GM18511 (cell line): Measurements from ENCODE around the gene FAM110D.

Experiments used
- ATAC-seq: cut with Tn5 transposase; IDR thresholded peaks from one replicate; pipeline ENCODE4 v1.9.1; 2021; ENCODE audit warnings: mild to moderate bottlenecking, moderate library complexity; ENCODE audit not compliant: unreplicated experiment

FAM110D gene

DNA sequence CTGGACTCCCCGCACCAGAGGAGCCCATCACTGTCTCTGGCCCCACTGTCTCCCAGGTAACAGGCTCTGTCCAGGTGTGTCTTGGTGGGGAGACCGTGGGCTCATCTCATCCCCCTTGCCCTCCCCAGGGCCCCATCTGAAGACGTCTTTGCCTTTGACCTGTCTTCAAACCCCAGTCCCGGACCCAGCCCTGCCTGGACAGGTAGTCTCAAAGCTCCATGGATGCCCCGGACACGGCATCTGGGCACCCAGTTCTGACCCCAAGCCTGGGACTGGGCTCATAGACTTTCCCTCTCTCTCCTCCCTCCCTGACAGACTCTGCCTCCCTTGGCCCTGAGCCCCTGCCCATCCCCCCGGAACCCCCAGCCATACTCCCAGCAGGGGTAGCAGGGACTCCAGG is 25.2 kb downstream of the FAM110D start:
- no peak for ATAC-seq

DNA sequence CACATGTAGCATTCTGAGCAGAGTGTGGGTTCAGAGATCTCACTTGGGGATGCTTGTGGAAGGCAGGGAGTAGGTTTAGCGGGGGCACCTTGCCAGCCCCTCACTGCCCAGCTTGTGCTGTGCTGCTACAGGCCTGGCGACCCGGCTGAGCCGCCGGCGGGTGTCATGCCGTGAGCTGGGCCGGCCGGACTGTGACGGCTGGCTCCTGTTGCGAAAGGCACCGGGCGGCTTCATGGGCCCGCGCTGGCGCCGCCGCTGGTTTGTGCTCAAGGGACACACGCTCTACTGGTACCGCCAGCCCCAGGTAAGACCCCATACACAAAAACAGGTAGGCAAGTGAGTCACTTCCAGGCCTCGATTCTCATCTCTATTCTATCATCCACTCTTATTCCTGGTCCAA is 26.0 kb downstream of the FAM110D start:
- no peak for ATAC-seq

DNA sequence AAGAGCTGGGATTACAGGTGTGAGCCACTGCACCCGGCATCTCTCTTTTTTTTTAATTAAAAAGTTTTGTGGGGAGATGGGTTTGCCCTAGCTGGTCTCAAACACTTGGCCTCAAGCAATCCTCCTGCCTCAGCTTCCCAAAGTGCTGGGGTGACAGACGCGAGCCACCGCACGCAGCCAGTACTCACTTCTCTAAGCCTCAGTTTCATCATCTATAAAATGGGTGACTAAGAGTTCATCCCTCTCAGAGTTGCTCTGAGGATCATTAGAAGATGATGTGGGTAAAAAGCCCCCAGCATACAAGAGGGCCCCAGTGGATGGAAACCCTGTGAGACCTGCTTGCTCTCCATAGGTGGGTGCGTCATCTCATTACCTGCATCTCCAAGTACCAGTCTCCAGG is 29.0 kb downstream of the FAM110D start:
- no peak for ATAC-seq

DNA sequence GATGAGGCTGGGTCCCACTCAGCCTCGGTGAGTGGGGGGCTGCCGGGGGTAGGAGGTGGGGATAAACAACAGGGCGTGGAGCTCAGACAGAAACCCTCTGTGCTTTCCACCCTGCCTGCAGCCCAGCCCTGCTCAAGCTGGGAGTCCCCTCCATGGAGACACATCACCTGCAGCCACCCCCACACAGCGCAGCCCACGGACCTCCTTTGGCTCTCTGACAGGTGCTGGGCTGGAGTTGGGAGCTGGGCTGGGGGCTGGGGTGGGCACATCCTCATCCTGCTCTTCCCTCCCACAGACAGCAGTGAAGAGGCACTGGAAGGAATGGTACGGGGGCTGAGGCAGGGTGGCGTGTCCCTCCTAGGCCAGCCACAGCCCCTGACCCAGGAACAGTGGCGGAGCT is 29.6 kb downstream of the FAM110D start:
- ATAC-seq, result no peak

DNA sequence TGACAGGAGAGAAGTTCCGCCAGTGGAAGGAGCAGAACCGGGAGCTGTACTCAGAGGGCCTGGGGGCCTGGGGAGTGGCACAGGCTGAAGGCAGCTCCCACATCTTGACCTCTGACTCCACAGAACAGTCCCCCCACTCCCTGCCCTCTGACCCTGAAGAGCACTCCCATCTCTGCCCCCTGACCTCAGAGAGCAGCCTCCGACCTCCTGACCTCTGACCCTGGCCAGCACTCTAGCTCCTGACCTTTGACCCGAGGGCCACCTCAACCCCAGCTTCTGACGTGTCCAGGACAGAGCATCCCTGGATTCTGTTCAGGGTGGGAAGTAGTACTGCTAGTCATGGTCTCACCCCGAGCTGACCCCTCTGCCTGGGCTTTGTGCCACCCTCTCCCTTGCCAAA is 30.5 kb downstream of the FAM110D start:
- no peak for ATAC-seq

DNA sequence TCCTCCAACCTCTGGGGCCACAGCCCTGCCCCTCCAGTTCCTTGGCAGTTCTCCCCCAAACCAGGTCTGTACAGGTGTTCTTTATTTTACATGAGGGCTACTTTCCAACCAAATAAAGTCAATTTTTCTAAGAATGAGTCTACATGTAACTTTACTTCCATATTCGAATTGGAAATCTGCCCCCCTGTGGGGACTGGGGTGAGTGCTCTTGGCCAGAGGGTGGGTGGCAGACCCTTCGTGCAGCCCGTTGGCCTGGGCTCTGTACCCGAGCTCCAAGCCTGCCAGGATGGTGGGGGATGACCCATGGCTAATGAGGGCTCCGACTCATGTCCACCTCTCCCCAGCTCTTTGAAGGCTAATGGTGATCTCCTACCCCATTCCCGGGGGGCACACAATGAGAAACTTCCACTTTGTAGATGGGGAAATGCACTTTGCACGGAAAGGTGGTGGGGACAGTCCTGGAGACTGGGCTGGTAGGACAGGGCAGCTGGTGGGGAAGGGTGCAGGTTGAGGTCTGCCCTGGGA is 30.9 kb downstream of the FAM110D start:
- ATAC-seq, result no peak

DNA sequence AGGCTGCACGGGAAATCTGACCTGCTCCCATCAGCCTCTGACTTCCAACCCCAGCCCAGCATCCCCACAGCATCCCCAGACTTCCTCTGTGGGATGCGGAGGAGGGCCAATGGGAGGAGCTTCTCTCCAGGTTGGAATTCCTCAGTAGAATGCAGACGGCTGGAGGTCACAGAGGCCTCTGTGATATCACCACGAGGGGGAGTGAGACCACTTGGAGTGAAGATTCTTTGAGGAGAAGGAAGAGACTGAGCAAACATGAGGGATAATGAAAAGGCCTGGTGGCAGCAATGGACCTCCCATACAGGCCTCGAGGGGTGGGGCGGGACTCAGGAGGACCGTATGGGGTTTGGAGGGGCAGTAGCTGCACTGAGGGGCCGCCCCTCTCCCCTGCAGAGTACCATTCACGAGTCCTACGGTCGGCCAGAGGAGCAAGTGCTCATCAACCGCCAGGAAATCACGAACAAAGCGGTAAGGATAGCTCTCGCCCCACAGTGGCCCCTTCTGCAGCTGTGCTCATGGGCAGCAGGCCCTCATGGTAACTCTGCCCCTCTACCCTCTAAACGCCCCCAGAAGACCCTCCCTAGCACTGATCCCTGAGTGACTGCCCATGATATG is 31.6 kb downstream of the FAM110D start, which contains the start of gene CATSPER4:
Gene CATSPER4, plus strand, starts transcription at position 230 of the 615 bp plus-strand sequence. Its CDS starts 26 bp downstream, at position 256.
- no peak for ATAC-seq

DNA sequence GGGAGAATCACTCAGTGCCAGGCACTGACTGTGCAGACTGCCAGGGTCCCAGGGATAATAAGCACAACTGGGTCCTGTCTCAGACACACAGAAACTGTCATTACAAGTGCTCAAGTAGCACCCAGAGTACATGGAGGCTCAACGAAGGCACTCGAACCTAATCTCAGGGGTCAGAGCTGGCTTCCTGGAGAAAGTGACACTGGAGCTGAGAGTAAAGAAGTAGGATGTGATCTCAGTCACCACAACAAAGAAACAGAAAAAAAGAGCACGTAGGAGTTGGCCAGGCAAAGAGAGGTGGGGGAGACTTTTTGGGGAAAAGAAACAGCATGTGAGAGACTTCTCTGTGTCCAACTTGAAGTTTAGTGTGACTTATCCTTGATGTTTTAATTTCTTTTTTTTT is 32.9 kb downstream of the FAM110D start:
- ATAC-seq, result no peak

DNA sequence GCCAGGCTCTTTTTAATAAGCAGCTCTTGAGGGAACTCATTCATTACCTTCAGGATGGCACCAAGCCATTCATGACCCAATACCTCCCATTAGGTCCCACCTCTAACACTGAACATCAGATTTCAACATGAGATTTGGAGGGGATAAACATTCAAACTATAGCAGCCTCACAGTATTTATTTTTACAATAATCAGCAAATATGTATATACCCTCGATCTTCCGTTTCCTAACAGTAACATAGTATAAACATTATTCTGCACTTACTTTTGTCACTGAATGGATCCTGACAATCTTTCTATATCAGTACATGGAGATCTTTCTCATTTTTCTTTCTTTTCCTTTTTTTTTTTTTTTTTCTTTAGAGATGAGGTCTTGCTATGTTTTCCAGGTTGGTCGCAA is 36.9 kb downstream of the FAM110D start:
- no peak for ATAC-seq

DNA sequence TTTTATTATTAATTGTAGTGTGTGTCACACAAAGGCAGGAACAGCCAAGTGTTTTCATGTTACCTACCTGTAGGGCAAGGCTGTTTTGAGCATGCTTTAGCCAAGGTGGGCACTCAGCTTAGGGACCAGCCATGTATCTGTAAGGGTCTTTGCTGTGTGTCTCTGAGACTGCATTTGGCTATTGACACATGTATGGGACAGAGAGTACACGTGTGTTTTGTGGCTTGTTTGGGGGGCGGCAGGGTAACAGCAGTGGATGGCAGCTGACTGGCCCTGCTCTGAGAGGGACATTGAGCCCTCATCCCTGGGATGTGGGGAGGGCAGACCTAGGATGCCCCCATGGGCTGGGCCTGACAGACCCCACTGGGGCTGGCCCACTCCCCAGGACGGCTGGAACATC is 38.4 kb downstream of the FAM110D start:
- no peak for ATAC-seq

DNA sequence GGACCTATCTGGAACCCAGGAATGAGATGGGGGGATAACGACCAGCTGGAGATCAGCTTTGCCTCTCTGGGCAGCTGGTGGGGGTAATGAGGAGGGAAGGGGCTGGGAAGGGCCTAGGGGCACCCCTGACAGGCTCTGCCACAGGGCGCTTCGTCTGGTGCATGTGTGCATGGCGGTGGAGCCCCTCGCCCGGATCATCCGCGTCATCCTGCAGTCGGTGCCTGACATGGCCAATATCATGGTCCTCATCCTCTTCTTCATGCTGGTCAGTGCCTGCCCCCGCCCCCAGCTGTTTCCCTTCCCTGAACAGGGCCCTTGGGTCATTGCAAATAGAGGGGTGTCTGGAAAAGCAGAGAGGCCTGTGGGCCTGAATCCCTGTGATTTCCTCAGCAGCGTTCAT is 38.9 kb downstream of the FAM110D start:
- ATAC-seq, result no peak

DNA sequence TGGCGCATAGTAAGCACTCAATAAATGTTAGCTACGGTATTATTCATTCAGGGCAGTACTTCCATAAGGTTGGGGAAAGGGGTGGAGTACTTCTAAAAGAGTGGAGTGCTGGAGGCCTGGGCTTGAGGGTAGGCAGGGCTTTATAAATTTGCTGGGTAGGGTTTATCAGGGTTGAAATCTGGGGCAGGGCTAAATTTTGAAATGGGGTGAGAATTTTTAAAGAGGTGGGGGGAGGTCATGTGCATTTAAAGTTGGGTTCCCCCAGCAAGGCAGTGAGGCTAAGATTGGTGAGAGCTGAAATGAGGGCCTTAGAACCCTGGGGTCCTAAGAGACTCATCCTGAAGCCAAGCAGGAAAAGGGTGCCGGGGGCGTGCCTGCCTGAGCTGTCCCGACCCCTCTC is 41.5 kb downstream of the FAM110D start:
- no peak for ATAC-seq

DNA sequence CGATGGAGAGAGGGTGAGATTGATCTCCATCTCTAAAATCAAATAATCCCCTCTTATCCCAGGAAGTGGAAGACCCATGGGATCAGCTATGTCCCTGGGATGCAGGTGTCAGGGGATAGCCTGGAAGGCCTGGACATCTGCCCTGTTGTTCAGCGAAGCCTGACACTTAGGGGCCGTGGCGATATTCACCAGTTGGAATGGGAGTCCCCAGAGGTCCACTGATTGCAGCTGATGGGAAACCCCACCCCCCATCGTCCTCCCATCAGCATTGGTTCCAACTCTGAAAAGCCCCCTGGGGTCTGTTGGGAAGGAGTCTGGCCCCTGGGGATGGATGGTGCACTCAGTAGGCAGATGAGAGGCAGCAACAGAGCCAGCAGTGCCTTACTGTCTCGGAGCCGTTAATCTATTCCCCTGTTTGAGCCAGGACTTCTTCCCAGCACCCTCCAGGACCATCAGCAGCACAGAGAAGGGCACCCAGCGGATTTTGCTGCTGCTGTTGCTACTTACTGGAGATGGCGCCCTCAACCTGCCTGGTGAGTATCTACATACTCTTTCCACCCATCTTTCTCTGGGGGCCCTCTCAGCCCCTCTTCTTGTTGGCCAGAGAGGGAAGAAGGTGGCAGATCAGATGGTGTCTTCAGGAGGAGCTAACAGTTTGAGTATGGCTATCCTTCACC is 44.9 kb downstream of the FAM110D start:
- no peak for ATAC-seq

DNA sequence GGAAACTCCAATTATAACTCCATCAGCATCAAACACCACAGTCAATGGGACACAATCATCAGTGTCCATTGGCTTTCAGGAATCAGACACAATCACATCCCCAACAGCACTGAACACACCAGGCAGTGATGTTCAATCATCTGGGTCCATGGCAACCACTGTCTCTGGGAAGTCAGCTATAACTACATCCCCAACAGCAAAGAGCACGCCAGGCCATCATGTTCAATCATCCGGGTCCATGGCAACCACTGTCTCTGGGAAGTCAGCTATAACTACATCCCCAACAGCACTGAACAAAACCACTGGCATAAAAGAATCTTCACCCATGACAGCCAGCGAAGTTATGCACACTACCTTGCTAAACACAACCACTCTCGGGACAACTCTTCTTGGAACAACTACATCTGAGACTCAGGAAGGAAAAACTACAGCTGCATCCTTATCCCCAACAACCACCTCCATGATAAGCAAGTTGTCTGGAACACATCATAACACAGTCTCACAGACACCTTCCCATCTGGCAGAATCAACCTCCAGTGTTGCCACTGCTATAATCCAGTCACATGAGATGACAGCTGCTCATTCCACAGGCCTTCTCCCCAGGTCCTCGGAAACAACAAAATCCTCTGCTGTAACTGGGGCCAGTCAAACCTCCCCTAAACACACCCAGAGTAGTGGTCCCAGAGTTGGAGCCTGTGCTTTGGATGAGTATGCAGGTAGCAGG is 51.4 kb downstream of the FAM110D start:
- ATAC-seq, result no peak

DNA sequence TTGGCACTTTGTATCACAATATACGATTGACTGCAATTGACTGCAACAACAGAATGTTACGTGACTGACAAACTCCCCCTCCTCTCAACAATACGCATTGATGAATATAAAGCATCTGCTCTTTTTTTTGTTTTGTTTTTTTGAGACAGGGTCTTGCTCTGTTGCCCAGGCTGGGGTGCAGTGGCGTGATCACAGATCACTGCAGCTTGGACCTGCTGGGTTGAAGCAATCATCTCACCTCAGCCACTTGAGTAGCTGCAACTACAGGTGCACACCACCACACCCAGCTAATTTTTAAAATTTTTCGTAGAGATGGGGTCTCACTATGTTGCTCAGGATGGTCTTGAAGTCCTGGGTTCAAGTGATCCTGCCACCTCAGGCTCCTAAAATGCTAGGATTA is 53.8 kb downstream of the FAM110D start:
- ATAC-seq, result no peak

DNA sequence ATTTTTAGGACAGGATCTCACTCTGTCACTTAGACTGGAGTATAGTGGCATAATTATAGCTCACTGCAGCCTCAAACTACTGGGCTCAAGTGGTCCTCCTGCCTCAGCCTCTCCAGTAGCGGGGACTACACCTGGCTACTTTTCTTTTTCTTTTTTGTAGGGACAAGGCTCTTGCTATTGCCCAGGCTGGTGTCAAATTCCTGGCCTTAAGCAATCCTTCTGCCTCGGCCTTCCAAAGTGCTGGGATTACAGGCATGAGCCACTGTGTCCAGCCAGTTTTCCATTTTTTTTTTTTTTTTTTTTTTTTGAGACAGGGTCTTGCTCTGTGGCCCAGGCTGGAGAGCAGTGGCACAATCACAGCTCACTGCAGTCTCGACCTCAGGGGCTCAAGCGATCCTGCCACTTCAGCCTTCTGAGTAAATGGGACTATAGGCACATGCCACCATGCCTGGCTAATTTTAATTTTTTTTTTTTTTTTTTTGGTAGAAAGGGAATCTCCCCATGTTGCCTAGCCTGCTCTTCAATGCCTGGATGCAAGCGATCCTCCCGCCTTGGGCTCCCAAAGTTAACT is 54.5 kb downstream of the FAM110D start:
- ATAC-seq, result no peak
